GM19395 (cell line): ENCODE results near the gene ELL3.
"Not testable (repeated sequence)": the region's sequence is repeated elsewhere in the genome, so short reads cannot be mapped to it uniquely, and the experiment has no call there.

Experiments used
- ATAC-seq: cut with Tn5 transposase; IDR thresholded peaks from one replicate; pipeline ENCODE4 v1.9.1; 2021; ENCODE audit warnings: mild to moderate bottlenecking, moderate library complexity; ENCODE audit not compliant: unreplicated experiment

ELL3 gene

GRCh38 chr15:43776718-43777266 is at the start of gene ELL3:
Gene ELL3 (minus strand): TSS chr15:43776966. CDS start chr15:43776901, 65 bp downstream.
- ATAC-seq, result peak; percentile 41

- no peak for ATAC-seq
Measured at GRCh38 chr15:43826029-43826507, 49.3 kb upstream of the ELL3 start.

DNA sequence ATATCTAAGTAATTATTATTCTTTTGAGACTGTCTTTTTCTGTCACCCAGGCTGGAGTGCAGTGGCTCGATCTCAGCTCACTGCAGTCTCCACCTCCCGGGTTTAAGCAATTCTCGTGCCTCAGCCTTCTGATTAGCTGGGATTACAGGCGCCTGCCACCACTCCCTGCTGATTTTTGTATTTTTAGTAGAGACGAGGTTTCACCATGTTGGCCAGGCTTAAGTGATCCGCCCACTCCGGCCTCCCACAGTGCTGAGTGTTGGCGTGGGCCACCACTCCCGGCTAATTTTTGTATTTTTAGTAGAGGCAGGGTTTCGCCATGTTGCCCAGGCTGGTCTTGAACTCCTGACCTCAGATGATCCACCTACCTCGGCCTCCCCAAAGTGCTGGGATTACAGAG is 48.5 kb upstream of the ELL3 start:
- not testable (repeated sequence) for ATAC-seq

DNA sequence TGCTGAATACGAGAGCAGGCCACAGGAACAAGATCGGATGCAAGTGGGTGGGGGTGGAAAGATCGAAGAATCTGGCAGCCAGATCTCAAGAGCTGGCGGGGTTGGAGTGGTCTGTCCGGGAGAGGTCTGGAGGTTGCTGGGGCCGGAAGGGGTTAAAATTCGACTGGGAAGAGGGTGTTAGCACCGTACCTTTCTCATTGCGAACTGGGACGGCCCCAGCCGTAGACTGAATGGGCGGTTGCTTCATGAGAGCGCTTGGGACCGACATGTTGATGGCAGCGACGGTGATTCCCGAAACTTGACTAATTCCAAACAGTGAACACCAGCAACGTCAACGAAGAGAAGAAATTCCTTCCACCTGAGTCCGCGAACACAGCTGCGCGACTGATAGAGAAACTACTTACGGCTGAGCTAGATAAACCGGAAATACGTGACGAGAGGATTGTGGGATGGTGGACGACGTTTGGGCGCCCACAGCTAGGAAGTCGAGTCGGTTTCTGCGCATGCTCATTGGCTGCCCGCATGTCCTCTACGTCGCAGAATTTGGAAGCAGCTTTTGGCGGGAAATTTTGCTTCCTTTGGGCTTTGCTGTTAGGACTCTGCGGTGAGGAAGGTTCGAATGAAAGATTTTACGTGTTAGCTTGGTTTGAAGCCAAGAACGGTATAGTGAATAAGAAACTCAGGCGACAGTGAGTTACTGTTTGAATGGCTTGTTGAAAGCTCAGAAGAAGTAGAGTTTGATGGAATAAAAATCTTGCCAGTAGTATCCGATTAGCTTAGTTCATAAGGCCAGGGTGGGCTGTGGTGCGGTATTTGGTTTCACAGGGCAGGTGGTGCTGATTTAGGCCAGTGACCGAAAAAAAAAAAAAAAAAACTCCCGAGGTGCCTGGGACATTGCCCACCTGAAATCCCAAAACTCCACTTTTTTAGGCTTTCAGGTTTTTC is 47.8 kb upstream of the ELL3 start, which contains the start of gene MFAP1:
MFAP1 (minus strand) TSS at position 389 of the 945 bp plus-strand sequence; CDS start at position 268, 121 bp downstream.
- peak; percentile 81 for ATAC-seq

DNA sequence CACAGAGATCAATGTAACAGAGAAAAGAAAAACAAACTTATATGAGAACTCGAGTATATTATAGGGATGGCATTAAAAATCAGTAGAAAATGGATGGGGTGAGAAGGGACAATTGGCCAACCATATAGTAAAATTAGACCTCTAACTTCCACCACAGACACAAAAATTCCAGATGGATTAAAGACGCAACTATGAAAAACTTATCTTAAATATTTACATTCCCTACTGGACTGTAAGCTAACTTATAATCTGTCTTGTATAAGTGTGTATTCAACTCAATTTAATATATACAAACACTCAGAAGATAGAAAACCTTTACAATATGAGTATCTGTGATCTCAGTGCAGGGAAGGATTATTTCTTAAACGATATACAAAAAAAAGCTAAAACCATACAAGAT is 44.7 kb upstream of the ELL3 start:
- ATAC-seq, result no peak

DNA sequence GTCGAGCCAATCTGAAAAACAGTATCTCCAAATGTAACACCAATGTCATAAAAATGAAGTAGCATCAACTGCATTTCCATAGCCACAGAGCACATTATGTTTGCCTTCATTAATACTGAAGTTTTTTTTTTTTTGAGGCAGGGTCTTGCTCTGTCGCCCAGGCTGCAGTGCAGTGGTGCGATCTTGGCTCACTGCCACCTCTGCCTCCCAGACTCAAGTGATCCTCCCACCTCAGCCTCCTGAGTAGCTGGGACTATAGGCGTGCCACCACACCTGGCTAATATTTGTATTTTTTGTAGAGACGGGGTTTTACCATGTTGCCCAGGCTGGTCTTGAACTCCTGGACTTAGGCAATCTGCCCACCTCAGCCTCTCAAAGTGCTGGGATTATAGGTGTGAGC is 38.3 kb upstream of the ELL3 start:
- ATAC-seq, result not testable (repeated sequence)

GRCh38 chr15:43808960-43809678 is 32.4 kb upstream of the ELL3 start:
- ATAC-seq, result peak; percentile 64

- no peak for ATAC-seq
Measured at GRCh38 chr15:43808435-43808950, 31.7 kb upstream of the ELL3 start.

GRCh38 chr15:43802676-43803075 is 25.9 kb upstream of the ELL3 start:
- ATAC-seq, result not testable (repeated sequence)

- ATAC-seq, result peak; percentile 80
Measured at GRCh38 chr15:43800286-43801141, 23.7 kb upstream of the ELL3 start, which contains the start of gene HYPK. Gene HYPK (plus strand): TSS chr15:43800599. CDS start chr15:43800623, 24 bp downstream.

DNA sequence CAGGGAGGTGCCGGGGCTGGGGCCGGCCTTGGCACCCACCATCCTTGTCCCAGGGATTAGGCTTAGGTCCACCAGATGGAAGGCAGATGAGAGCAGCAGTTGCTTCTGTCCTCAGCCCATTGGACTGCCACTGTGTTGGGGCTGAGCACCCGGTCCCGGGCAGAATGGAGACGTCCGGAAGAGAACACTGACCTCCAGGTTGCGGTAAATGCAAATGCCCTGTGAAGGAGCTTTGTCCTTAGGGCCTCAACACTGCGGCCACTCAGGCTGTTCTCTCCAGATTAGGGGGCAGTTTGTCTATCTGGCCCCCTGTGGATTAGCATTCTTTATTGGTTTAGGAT is 23.1 kb upstream of the ELL3 start, which contains the start of gene SERINC4:
SERINC4 (minus strand) TSS at position 276 of the 341 bp plus-strand sequence; CDS start at position 42, 234 bp downstream.
- no peak for ATAC-seq

- ATAC-seq, result no peak
Measured at GRCh38 chr15:43799209-43799944, 22.6 kb upstream of the ELL3 start.

DNA sequence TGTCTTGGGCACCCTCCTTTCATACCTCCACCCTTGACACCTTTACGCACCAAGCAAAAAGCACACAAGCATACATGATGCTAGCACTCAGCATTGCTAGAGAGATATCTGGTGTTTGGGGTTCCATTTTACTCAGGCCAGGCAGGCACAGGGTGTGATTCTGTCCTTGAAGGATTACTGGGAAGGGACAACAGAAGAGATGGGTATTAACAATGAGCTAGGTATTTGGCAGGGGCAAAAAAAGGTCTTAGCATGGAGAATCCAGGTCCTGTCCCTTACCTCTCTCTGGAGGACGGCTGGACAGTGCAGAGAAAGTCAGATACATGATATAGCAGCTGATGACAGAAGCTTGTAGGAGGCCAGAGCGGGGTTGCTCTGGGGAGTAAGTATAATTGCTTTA is 19.8 kb upstream of the ELL3 start:
- ATAC-seq, result no peak

GRCh38 chr15:43795997-43796396 is 19.2 kb upstream of the ELL3 start:
- ATAC-seq, result no peak

GRCh38 chr15:43795197-43795596 is 18.4 kb upstream of the ELL3 start:
- no peak for ATAC-seq

DNA sequence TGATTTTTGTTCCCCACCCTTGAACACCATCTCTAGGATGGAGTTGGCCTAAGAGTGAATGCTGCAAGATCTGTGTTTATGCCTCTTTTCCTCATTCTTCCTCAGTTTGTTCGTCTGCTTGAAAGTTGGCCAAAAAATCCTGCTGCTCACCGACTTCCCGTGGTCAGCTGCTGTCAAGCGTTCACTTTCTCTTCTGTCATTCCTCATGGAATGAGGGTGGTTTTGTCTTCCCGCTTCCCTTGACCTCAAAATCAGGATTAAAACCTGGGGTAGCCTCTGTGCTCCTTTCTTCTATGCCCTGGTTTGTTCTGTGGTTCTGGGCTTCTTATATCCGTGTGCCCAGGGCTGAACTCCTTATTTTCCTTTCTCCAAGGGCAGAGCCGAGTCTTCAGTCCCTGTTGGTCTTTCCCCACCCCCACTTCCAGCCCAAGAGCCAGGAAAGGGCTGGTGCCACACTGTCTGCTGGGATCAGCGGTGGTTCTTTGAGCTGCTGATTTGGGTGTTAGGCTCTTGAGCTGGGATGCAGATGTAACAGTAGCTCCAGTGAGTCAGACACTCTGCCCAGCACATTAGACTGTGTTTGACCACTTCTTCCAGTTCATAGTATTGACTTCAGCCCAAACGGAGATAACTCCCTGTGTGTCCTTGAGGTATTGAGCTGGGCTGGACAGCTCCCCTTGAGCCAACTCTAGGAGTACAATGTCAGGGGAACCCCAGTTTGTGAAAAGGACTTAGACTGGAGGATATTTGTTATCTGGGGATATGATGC is 17.7 kb upstream of the ELL3 start:
- ATAC-seq, result no peak

- ATAC-seq, result no peak
Measured at GRCh38 chr15:43793647-43794046, 16.9 kb upstream of the ELL3 start.

DNA sequence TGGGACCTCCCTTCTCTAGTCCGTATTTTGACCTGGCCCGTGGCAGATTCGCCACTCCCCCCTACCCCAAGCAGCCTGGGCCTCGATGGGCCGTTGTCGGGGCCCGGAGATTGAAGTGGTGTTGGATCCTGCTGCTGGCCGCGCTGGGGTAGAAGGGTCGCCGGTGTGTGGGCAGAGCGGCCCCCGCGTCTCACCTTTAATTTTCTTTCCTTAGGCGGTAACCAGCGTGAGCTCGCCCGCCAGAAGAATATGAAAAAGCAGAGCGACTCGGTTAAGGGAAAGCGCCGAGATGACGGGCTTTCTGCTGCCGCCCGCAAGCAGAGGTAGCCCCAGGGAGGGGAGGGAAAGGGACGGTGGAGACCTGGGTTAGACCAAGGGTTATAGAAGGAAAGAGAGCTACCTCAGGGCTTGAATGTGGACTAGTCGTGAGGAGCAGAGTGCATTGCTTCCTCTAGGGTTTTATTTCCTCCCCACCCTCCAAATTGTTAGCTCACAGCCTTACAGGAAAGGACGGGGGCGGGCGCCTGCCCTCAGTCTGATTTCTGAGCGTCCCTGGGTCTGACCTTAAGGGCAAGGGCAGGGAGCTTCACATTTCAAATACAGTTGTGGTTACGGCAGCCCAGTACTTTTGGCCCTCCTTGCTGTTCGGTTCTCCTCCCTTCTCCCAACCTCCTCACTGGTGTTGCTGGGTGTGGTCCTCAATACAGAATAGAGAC is 16.2 kb upstream of the ELL3 start:
- ATAC-seq, result no peak
